DMS53 (cell line): ENCODE data around the gene PIAS4.
A peak's percentile ranks its signal among the peaks of the same experiment; 100 is the strongest.
"Not testable (repeated sequence)": the region's sequence is repeated elsewhere in the genome, so short reads cannot be mapped to it uniquely, and the experiment has no call there.

ENCODE experiments used
- DNase-seq: peaks from one replicate; lab custom pipeline; 2025; lab: John Stamatoyannopoulos, UW

PIAS4 gene

DNA sequence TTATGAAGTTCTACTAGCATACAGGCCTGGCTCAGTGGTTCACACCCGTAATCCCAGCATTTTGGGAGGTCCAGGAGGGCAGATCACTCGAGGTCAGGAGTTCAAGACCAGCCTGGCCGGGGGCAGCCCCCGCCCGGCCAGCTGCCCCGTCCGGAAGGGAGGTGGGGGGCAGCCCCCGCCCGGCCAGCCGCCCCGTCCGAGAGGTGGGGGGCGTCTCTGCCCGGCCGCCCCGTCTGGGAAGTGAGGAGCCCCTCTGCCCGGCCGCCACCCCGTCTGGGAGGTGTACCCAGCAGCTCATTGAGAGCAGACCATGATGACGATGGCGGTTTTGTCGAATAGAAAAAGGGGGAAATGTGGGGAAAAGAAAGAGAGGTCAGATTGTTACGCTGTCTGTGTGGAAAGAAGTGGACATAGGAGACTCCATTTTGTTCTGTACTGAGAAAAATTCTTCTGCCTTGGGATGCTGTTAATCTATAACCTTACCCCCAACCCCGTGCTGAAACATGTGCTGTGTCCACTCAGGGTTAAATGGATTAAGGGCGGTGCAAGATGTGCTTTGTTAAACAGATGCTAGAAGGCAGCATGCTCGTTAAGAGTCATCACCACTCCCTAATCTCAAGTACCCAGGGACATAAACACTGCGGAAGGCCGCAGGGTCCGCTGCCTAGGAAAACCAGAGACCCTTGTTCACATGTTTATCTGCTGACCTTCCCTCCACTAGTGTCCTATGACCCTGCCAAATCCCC is 8.7 kb upstream of the PIAS4 start:
- DNase-seq: not testable (repeated sequence)

DNA sequence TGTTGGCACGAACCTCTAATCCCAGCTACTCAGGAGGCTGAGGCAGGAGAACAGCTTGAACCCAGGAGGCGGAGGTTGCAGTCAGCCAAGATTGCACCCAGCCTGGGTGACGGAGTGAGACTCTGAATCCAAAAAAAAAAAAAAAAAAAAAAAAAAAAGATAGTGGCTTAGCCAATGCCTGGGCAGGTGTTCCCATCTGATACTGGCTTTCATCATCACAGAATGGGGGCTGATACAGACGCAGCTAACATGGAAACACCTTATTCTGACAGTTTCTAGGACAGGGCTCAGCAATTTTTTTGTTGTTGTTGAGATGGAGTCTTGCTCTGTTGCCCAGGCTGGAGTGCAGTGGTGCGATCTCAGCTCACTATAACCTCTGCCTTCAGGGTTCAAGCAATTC is 6.7 kb upstream of the PIAS4 start:
- DNase-seq: not testable (repeated sequence)

DNA sequence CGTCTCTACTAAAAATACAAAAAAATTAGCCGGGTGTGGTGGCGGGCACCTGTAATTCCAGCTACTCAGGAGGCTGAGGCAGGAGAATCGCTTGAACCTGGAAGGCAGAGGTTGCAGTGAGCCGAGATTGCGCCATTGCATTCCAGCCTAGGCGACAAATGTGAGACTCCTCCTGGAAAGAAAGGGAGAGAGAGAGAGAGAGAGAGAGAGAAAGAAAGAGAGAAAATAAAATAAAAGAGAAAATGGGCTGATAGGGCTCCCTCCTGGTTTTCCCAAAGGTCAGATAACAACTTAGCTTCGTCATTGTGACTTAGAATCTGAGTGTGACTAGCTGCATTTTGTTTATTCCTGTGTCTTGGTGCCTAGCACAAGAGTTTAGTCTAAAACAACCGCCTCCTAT is 2.1 kb upstream of the PIAS4 start:
- not testable (repeated sequence) for DNase-seq

DNA sequence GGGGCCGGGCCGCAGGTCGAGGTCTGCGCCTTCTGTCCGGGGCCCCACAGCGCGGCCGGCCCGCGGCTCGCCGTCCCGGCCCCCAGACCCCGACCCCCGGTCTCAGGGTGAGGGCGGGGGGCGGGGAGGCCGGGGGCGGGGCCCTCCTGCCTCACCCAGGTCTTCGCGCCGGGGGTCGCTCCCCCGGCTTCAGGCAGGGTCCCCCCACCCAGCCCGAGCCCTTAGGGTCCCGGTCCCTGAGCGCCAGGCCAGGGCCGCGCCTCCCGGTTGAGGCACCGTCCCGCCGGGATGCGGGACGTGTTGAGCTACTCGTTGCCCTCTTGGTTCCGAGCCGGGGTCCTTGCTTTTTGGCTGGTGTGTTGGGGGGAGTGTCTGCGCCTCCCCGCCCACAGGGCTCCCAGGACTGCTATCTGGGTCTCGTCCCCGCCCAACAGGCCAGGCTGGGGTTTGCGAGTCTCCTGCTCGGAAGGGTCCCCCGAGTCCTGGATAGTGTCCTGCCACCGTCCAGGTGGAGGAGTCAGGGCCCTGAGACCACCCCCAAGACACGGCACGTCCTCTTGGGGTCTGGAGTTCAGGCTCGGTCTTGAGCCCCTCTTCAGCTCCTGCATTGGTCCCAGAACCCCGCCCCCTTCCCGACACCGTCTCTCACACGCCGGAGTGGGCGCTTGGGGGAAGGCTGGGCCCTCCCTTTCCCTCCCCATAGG is 452 bp downstream of the PIAS4 start:
- DNase-seq: peak; percentile 31

DNA sequence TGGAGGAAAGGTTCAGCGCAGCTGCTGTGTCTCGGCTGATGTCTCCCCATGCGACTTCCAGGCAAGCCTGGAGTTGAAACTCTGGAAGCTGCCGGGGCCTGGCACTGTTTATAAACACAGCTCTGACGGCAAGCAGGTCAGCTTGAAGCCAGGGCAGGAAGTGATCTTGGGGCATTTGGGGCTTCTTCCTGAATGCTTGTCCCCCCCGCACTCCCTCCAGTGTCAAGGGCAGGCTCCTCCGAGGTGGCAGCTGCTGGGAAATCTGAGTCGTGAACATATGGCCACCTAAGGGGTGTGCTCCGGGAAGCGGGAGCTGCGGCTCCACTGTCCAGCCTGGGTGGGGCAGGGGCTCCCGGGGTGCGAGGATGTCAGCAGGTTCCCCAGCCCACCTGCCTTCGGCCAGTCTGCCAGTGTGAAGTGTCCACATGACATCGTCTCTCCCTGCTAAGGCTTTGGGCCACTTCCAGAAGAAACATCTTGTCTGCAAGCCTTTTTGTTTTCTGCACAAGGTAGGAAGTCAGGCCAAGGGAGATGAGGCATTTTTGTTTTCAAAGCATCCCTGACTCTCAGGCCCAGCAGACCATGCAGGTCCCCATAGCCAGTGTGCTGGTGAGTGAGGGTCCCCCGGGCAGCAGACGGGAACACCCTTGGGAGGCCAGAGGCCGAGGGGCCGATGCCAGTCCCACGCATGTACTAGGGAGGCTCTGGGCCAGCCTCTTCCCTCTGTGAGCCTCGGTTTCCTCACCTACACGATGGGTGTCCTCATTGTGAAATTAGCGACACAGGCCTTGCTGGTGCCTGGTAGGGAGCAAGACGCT is 2.7 kb downstream of the PIAS4 start:
- DNase-seq: no peak

DNA sequence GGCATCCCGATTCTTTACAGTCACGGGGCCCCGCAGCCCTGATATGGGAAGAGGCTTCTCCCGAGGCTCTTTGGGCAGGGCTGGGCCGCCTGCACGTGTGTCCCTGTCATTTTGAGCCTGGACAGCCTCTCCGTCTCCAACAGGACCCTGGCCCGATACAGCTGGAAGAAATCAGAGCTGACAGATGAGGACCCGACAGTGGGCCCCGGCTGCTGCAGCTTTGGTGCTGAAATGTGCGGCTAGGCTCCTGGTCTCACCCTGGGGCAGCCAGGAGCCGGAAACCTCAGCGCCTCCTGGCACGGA is 3.2 kb downstream of the PIAS4 start:
- DNase-seq: no peak

DNA sequence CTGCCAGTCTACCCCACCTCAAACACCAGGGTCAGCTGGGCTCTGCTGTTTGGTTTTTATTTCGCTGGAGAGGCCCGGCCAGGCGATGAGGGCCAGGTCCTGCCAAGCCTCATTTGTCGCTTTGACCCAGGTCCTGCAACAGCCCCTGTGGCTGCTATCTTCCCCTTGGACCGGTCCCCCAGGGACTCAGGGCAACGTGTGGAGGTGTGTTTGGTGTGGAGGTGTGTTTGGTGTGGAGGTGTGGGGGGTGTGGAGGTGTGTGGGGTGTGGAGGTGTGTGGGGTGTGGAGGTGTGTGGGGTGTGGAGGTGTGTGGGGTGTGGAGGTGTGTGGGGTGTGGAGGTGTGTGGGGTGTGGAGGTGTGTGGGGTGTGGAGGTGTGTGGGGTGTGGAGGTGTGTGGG is 3.9 kb downstream of the PIAS4 start:
- DNase-seq: not testable (repeated sequence)

DNA sequence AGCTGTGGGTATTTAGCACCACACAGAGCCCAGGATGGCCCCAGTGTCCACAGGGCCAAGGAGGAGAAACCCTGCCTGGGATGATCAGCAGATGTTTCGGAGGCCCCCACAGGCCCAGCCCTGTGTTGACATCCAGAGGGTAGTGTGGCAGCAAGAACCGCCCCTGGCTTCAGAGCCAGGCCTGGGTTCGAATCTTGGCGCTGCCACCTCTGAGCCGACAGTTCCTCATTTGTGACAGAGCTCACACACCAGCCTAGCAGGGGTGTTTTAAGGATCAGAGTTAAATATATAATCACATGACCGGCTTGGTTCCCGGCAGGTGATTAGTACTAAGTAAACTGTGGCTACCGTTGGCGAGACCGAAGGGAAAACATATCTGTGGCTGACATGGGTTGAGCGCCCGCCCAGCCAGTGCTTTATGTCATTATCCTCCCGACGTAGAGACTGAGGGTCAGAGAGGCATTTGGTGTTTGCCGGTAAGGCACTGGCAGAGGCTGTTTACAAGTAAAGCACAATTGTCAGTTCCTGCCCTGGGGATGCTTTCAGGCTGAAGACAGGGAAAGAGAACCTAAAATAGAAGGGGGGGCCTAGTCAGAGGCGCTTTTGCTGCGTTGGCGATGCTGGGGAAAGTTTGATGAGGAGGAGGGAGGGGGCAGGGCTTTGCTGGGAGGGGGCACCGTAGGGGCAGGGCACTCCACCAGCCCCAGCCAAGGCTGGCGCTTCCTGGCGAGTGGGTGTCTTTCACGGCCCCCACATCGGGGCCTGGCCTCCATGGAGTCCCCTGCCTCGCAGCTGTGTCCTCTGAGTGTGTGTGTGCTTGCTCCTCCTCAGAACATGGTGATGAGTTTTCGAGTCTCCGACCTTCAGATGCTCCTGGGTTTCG is 4.8 kb downstream of the PIAS4 start:
- peak; percentile 55 for DNase-seq

DNA sequence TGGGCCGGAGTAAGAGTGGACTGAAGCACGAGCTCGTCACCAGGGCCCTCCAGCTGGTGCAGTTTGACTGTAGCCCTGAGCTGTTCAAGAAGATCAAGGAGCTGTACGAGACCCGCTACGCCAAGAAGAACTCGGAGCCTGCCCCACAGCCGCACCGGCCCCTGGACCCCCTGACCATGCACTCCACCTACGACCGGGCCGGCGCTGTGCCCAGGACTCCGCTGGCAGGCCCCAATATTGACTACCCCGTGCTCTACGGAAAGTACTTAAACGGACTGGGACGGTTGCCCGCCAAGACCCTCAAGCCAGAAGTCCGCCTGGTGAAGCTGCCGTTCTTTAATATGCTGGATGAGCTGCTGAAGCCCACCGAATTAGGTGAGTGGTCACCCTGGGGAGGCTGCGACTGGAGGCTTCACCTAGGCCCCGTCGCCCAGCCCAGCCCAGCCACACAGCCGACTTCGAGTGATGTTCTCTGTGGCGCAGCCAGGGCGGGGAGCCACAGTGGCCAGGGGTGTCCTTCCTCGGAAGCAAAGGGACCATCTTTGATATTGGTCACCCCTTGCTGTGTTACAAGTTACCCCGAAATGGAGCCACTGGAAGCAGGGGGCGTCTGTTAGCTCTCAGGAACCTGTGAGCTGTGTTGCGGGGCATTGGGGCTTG is 5.6 kb downstream of the PIAS4 start:
- DNase-seq: no peak

DNA sequence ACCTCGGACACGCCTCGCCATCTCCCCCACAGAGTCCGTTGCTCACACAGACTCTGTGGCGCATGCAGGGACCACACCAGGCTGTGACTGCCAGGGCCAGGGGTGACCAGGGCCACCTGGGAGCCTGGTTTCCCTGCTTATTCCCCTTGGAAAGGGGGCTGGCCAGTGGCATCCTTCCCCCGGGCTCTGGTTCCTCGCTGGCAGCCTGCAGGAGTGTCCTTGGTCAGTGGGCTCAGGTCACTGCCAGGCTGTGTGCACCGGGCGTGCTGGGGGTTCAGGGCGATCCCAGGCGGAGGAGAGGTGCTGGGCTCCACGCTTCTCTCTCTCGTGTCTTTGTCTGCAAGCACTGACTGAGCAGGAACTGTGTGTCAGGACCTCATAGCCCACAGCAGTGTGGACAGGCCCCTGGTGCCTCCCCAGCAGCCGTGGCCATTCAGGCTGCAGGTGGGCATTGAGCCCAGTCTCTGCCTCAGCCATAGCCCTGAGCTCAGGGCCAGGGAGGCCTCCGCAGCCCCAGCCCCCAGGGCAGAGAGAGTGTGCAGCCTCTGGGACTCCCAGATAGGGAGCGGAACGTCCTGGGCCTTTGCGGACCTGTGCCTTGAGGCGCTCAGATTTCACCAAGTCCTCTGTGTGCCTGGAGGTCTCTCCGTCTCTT is 6.5 kb downstream of the PIAS4 start:
- DNase-seq: no peak

DNA sequence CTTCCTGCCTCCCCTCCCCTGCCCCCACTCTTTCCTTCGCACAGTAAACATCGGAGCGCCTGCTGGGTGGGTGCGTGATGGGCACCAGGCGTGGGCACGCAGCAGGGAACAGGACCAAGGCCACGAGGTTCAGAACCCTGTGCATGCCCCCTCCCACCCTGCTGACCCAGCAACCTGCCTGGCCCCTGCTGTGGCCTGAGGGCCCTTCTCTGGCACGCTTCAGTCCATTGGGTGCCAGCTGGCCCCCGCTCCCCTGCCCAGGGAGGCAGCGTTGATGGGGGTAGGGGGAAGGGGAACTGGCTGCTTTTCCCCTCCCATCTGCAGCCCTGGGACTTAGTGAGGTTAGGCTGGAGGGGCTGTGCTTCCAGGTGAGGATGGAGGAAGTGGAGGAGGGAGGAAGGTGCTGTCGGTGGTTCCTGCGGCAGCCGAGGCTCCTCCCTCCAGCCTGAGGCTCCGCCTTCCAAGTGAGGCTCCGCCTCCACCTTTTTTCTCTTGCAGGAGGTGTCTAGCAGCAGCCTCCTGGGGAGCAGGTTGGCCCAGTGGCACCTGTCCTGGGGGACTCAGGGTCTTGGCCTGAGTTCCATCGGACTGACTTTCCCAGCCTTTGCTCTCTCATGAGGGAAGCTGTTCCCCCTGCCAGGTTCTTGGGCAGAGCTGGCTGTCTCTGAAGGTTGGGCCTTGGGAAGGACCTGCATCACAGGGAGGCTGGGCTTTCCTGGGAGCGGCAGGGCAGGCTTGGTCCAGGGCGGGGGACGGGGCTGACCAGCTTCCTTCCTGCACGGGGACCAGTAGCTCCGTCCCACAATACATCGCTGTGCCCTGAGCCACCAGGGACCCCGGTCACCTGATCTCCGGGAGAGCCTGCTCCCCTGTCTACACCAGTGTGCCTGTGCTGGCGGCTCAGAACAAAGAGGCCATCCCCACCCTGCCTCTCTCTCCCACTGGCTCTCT is 7.3 kb downstream of the PIAS4 start:
- no peak for DNase-seq

DNA sequence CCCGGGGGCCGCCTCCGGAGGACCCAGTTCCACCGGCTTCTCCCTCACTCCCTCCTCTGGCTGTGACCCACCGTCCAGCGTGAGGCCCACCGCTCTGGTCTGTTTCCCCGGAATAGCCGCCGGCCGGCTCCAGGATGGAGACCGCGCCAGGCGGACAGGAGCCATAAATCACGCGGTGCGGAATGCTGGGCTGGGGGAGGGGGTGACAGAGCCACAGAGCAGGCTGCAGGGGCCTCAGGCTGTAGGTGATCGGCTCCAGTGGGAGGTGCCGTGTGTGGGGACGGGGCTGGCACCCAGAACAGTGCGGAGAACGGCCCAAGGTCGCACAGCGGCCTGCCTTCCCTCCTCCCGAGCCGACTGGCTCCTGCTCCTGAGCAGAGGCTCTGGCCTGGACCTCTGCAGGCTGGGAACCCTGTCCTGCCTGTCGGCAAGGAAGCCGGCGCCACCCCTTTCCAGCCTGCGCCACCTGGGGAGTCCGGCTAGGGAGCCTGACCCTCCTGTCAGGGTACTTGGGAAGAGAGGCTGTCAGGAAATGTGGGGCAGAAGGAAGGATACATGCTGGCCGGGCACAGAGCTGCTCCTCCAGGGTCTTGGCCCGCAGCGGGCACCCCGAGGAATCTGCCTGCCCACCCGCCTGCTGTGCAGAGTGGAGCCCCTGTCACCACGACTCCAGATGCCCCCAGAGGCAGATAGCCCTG is 8.3 kb downstream of the PIAS4 start:
- no peak for DNase-seq

DNA sequence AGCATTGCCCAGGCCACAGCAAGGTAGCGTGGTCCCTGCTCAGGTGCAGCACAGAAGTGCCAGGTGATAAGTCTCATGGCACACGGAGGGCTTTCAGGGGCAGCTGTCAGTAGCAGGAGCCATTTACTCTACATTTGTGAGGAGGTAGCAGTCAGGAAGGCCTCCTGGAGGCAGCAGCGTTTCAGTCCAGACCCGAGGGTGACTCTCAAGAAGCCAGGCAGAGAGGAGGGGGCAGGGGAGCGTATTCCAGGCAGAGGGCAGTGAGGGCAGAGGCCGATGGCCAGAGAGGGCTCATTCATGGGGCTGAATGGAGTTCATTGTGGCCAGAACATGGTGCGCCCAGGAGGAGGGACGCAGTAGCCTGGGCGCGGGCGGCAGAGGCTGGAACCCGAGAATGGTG is 8.9 kb downstream of the PIAS4 start:
- DNase-seq: no peak

DNA sequence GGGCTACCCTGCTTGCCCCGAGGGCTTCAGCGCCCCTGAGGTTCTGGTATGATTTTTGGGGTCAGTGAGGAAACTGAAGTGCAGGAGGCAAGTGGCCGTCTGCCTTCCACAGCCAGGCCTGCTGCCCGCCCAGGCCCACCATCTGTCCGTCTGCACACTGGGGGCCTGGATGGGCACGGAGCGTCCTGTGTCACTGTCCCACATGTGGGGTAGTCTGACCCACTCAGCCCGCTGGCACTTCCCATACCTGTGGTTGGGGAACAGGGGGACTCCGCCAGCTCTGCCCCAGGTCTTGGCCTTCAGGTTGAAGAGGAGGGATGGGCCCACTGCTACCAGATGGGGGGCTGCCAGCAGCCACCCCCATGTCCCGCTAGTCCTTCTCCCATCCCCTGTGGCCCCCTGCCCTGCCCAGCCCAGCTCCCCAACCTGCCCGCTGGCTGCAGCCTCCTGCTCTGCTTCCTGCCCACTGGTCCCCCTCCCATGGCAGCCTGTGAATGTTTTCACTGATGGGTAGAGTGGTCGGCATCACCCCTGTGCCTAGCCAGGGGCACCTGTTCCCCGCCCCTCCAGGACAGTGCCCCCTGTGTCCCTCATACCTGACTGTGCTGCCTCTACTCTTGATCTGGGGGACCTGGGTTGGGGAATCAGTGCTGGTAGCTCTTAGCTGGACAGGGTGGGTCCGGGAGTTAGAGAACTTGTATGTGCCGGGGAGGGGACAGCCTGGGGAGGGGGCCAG is 9.5 kb downstream of the PIAS4 start:
- DNase-seq: no peak

DNA sequence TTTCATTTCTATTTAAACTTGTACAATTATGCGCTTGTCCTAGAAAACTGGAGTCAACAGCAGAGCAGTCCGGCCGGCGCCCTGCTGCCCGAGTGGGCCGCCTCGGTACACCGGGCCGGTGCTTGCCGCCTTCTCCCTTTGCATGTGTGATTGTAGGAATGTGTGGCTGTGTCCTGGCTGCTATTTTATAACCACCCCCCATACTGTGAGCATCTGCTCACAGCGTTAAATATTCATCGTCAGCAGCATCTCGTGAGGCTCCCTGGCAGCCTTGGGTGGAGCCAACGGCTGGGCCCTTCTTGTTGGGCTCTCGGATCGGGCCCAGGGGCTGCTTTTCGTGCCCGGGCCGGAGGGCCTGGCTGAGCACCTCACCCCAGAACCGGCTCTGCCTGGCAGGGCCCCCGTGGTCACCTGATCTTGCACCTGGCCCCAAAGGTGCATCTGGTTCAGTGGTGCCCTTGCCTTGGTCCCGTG is 10.6 kb downstream of the PIAS4 start:
- DNase-seq: no peak

DNA sequence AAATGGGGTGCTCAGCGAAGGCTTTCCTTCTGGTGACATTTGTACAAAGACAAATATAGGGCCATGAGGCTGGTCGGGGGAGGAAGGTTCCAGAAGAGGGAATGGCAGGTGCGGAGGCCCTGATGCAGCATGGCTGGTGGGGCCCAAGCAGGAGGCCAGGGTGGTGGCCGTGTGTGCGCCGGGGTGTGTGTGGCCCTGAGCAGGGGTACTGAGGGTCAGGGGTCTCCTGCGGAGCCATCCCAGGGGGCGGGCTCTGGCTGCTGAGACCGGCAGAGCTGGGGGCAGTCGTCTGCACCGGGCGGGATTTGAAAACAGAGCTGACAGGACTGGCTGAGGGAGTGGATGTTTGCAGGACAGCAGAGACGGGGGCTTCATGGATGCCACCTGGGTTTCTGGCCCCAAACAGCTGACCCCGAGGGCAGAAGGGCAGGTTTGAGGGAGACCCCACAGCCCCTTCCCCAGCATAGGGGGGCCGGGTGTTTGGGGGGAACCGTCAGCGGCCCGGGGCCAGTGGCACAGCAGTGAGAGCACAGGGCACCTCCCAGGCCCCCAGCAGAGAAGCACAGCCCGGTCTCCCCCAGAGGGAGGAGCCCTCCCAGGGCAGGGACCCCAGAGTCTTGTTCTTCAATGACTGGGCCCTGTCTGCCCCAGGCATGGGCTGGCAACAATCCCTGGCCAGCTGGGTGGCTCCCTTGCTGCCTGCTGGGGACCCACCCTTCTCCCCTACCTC is 11.4 kb downstream of the PIAS4 start:
- DNase-seq: no peak

DNA sequence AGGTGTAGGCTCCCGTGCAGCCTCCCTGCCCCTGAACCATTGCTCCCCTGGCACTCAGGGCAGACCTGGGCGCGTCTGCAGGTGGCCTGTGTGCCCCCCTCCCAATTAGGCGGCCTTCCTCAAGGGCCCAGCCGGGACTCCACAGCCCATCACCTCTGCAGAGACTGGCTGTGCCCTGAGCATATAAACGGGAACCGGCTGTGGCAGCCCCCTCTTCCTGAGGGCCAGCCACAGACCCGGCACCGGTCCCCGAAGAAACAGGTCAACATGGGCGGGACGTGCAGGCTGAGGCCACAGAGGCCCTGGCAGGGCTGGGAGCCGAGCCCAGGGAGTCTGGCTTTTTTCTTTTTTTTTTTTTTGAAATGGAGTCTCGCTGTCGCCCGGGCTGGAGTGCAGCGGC is 12.0 kb downstream of the PIAS4 start:
- DNase-seq: no peak
